ENCODE data around the gene RFX2.

The RFX2 gene

GRCh38 chr19:6133231-6133630 lies 22.9 kb upstream of the RFX2 start:
- TF ChIP-seq SPI1 (IDR thresholded peaks at IDR 0.05; ENCODE audit: borderline replicate concordance, low read depth) (no peak), REST (IDR thresholded peaks at IDR 0.05; ENCODE audit: insufficient replicate concordance, low read depth) (no peak), GABPA (IDR thresholded peaks at IDR 0.05; ENCODE audit: low read depth) (no peak), POLR2AphosphoS5 (IDR thresholded peaks at IDR 0.05; ENCODE audit: low read depth) (no peak), CTCF (IDR thresholded peaks at IDR 0.05; ENCODE audit: insufficient read depth, low read length) (no peak)
- no peaks in the 10 kb centered on the region for H3K27me3 ChIP-seq (ENCODE audit: insufficient read depth, poor library complexity, severe bottlenecking)
- no peak for DNase-seq (ENCODE audit: low read depth in 1 of 2, low spot score in 1 of 2)
- H3K4me3 ChIP-seq (replicated peaks; ENCODE audit: insufficient read depth, low read length) = no peak overlapping the region
- H3K27ac ChIP-seq (replicated peaks) = no peak overlapping the region

GRCh38 chr19:6132482-6132881 lies 22.2 kb upstream of the RFX2 start:
- Histone ChIP-seq H3K4me3 (replicated peaks; ENCODE audit: insufficient read depth, low read length) (no peak overlapping the region), H3K27me3 (ENCODE audit: insufficient read depth, poor library complexity, severe bottlenecking) (no peaks in the 10 kb centered on the region), H3K27ac (replicated peaks) (no peak overlapping the region)
- DNase-seq (ENCODE audit: low read depth in 1 of 2, low spot score in 1 of 2) = no peak
- TF ChIP-seq SPI1 (IDR thresholded peaks at IDR 0.05; ENCODE audit: borderline replicate concordance, low read depth) = no peak
- TF ChIP-seq REST (IDR thresholded peaks at IDR 0.05; ENCODE audit: insufficient replicate concordance, low read depth) = no peak
- TF ChIP-seq GABPA (IDR thresholded peaks at IDR 0.05; ENCODE audit: low read depth) = no peak
- TF ChIP-seq CTCF (IDR thresholded peaks at IDR 0.05; ENCODE audit: insufficient read depth, low read length) = no peak
- no peak for TF ChIP-seq POLR2AphosphoS5 (IDR thresholded peaks at IDR 0.05; ENCODE audit: low read depth)

GRCh38 chr19:6127716-6128335 lies 17.5 kb upstream of the RFX2 start:
- no peak for DNase-seq (ENCODE audit: low read depth in 1 of 2, low spot score in 1 of 2)
- TF ChIP-seq REST (IDR thresholded peaks at IDR 0.05; ENCODE audit: insufficient replicate concordance, low read depth) (no peak), SPI1 (IDR thresholded peaks at IDR 0.05; ENCODE audit: borderline replicate concordance, low read depth) (no peak), GABPA (IDR thresholded peaks at IDR 0.05; ENCODE audit: low read depth) (no peak), CTCF (IDR thresholded peaks at IDR 0.05; ENCODE audit: insufficient read depth, low read length) (no peak), POLR2AphosphoS5 (IDR thresholded peaks at IDR 0.05; ENCODE audit: low read depth) (no peak)
- no peak overlapping the region for H3K27ac ChIP-seq (replicated peaks)

More at GRCh38 chr19:6127716-6128335, 17.5 kb upstream of the RFX2 start:
- Histone ChIP-seq H3K27me3 (ENCODE audit: insufficient read depth, poor library complexity, severe bottlenecking) (no peaks in the 10 kb centered on the region), H3K4me3 (replicated peaks; ENCODE audit: insufficient read depth, low read length) (no peak overlapping the region)
